Measurements from ENCODE around the gene RAD51B.

Gene RAD51B

DNA sequence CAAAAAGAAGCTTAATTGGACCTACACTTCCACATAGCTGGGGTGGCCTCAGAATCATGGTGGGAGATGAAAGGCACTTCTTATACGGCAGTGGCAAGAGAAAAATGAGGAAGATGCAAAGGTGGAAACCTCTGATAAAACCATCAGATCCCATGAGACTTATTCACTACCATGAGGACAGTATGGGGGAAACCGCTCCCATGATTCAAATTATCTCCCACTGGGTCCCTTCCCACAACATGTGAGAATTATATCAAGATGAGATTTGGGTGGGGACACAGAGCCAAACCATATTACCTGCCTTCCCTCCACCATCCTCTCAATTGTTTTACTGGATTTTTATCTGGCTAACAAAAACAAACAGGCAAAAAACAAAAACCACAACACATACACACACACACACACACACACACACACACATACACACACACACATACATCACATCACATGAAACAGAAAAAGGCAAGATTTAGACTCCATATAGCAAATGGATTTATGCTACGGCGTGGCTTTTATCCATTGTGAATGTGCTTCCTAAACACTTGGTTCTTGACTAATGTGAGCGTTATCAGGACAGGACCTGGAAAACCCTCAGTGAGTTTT lies 906.6 kb downstream of the RAD51B start:
- peaks cover 70% of the 10 kb centered on the region for H3K4me1 Mint-ChIP-seq
- peaks cover 10% of the 10 kb centered on the region for H3K27me3 Mint-ChIP-seq (ENCODE audit: low read depth)
- peak overlapping the region; percentile 2 to 61 (median 17) for H3K27ac Mint-ChIP-seq
- no peaks in the 10 kb centered on the region for H3K36me3 Mint-ChIP-seq (ENCODE audit: low read depth)
- H3K4me3 Mint-ChIP-seq, result no peak overlapping the region
- H3K9me3 Mint-ChIP-seq, result no peaks in the 10 kb centered on the region
- TF ChIP-seq, protein P1, sequence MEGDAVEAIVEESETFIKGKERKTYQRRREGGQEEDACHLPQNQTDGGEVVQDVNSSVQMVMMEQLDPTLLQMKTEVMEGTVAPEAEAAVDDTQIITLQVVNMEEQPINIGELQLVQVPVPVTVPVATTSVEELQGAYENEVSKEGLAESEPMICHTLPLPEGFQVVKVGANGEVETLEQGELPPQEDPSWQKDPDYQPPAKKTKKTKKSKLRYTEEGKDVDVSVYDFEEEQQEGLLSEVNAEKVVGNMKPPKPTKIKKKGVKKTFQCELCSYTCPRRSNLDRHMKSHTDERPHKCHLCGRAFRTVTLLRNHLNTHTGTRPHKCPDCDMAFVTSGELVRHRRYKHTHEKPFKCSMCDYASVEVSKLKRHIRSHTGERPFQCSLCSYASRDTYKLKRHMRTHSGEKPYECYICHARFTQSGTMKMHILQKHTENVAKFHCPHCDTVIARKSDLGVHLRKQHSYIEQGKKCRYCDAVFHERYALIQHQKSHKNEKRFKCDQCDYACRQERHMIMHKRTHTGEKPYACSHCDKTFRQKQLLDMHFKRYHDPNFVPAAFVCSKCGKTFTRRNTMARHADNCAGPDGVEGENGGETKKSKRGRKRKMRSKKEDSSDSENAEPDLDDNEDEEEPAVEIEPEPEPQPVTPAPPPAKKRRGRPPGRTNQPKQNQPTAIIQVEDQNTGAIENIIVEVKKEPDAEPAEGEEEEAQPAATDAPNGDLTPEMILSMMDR (IDR thresholded peaks at IDR 0.05; ENCODE audit: unreplicated experiment in 3 of 3), result no peak

DNA sequence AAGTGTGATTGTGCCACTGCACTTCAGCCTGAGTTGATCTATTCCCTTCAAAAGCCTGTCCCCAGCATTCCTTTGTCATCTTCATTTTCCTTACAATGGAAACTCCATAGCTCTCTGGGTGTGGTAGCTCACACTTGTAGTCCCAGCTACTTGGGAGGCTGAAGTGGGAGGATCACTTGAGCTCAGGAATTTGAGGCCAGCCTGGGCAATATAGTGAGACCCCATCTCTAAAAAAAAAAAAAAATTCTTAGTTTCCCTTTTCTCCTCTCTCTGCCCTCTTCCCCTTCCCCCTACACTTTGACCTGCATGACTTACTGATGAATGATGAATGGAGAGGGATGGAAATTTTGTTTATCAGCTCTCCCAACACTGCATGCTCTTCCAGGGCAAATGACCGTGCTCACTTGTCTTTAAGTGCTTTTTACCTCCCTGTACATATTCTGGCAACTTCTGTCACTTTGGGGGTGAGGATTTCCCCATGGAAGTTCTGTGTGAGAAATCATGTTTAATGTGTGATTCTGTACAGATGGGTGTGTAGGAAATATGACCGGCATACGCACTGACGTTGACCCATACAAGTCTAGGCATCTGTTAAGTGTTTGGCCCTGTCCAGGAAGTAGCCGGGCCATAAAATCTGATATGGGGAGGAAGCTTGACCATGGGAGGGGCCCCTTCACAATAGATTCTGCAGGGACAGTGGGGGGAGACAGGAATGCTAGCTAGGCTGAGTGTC lies 907.9 kb downstream of the RAD51B start:
- Mint-ChIP-seq H3K36me3 (ENCODE audit: low read depth) (no peaks in the 10 kb centered on the region), H3K27me3 (ENCODE audit: low read depth) (peaks cover 10% of the 10 kb centered on the region), H3K9me3 (no peaks in the 10 kb centered on the region), H3K4me1 (peaks cover 75% of the 10 kb centered on the region), H3K27ac (peak overlapping the region; percentile 67 to 88 (median 78)), H3K4me3 (no peak overlapping the region)
- TF ChIP-seq, protein P1 (IDR thresholded peaks at IDR 0.05; ENCODE audit: unreplicated experiment in 3 of 3), result no peak

DNA sequence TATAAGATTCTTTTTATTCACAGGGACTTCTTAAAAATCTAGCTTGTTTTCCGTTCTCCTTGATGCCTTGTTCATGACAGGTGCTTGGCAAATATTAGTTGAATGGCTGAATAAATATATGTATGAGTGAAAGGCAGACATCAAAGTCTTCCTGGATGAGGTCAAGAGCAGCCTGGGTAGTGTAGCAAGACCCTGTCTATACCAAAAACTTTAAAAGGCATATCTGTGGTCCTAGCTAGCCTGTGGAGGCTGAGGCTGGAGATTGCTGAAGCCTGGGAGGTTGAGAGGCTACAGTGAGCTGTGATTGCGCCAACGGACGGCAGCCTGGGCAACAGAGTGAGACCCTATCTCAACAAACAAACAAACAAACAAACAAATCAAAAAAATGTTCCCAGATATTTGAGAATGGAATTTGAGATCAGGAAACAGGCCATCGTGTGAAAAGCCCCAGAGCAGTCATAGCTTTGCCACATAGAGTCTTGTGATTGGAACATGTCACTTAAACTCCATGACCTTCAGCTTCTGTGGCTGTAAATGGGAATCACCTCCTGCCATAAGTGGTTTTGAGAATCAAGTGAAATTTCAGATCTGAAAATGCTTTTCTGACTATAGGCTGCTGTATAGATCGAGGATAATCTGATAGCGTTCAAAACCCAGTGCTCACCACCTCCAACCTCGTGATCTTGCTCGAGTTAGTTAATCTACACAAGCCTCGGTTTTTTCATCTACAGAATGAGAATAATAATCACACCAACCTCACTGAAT lies 908.9 kb downstream of the RAD51B start:
- no peaks in the 10 kb centered on the region for H3K36me3 Mint-ChIP-seq (ENCODE audit: low read depth)
- H3K27me3 Mint-ChIP-seq (ENCODE audit: low read depth), result peaks cover 10% of the 10 kb centered on the region
- H3K4me3 Mint-ChIP-seq, result no peak overlapping the region
- H3K27ac Mint-ChIP-seq, result peak overlapping the region; percentile 67 to 88 (median 86)
- H3K9me3 Mint-ChIP-seq, result no peaks in the 10 kb centered on the region
- H3K4me1 Mint-ChIP-seq, result peaks cover 74% of the 10 kb centered on the region
- TF ChIP-seq, protein P1 (IDR thresholded peaks at IDR 0.05; ENCODE audit: unreplicated experiment in 3 of 3), result no peak

DNA sequence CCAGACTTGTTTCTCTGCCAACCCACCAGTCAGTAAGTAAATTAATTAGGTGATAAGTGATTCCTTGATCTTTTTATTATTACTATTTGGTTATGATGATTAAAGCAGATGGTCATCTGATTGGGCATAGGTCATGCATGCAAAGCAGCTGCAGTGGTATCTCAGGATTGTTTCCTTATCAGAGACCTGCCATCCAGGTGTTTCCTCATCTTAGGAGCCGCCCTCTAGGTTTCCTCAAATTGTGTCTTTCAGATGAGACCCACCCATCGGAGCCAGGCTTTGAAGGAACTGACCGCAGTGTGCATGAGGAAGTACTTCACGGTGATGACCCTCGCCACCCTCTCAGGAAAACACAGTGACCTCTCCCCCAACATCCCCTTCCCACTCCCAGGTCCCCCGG lies 910.0 kb downstream of the RAD51B start:
- Mint-ChIP-seq H3K4me3 (peak overlapping the region in 1 of 3 experiments; percentile 22), H3K27ac (peak overlapping the region; percentile 86 to 89 (median 88)), H3K27me3 (ENCODE audit: low read depth) (peaks cover 10% of the 10 kb centered on the region), H3K4me1 (peaks cover 74% of the 10 kb centered on the region), H3K36me3 (ENCODE audit: low read depth) (no peaks in the 10 kb centered on the region), H3K9me3 (no peaks in the 10 kb centered on the region)
- TF ChIP-seq, protein P1 (IDR thresholded peaks at IDR 0.05; ENCODE audit: unreplicated experiment in 3 of 3), result no peak

DNA sequence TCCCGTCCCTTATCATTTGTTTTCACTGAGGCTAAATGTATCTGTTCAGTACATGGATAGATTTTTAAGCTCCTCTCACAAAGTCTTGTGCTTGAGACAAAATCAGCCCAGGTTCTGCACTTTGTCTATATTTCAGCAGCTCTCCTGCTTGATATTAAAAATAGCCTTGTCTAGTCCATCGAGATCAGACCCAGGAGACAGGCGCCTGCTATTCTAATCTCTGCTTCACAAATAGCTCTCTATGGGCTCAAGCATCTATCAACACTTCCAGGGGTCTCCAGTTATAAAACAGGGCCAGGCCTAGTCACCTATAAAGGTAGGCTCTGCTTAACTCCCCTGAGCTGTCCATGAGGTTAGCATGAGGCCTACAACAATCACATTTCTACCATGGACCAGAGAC lies 910.8 kb downstream of the RAD51B start:
- TF ChIP-seq, protein P1 (IDR thresholded peaks at IDR 0.05; ENCODE audit: unreplicated experiment in 3 of 3), result no peak
- Mint-ChIP-seq H3K9me3 (no peaks in the 10 kb centered on the region), H3K27me3 (ENCODE audit: low read depth) (peaks cover 10% of the 10 kb centered on the region), H3K4me3 (peak overlapping the region in 1 of 3 experiments; percentile 40), H3K36me3 (ENCODE audit: low read depth) (no peaks in the 10 kb centered on the region), H3K27ac (peak overlapping the region; percentile 86 to 89 (median 88)), H3K4me1 (peaks cover 80% of the 10 kb centered on the region)

Measured in nephron (organoid).